D721Med (cell line): ENCODE results near the gene FRY.

Experiments used
- DNase-seq: peaks from one replicate; pipeline ENCODE4 v3.0.0; 2011; ENCODE audit warnings: low spot score; ENCODE audit not compliant: insufficient read length
- FAIRE-seq: peaks from 2 replicates; lab custom pipeline; 2011; peaks lifted over from hg19 to GRCh38; lab: Jason Lieb, UNC
- CTCF ChIP-seq: IDR thresholded peaks from 2 replicates; pipeline ENCODE4 v1.5.1; 2012; ENCODE audit warnings: mild to moderate bottlenecking, control low read depth; ENCODE audit not compliant: insufficient read depth; ENCODE audit errors: missing control alignments

The FRY gene

GRCh38 chr13:32093006-32093405, 61.4 kb downstream of the FRY start:
- TF ChIP-seq CTCF: no peak
- no peak for FAIRE-seq
- no peak for DNase-seq

DNA sequence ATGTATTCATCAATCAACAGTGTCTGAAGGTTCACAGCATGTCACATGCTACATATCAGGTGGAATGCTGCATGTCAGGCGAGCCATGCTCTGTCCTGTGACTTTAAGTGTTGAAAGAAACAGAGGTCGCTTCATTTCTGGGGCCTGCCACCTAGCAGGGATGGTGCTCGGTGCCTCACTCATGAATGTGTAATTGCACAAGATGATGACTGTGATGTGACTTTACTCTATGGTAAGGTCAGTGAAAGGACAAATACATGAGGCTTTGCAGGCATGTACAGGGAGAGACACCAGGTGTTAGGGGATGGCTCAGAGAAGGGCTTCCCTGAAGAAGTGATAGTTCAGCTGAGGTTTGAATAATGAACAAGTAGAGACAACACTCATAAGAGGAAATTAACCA, 66.7 kb downstream of the FRY start:
- TF ChIP-seq CTCF: no peak
- FAIRE-seq (no peak), DNase-seq (no peak)

- DNase-seq: no peak
- TF ChIP-seq CTCF: no peak
- FAIRE-seq: no peak
Observed at GRCh38 chr13:32105653-32106313, 74.2 kb downstream of the FRY start.

GRCh38 chr13:32107474-32107873, 75.9 kb downstream of the FRY start:
- FAIRE-seq: no peak
- no peak for DNase-seq
- TF ChIP-seq CTCF: no peak

DNA sequence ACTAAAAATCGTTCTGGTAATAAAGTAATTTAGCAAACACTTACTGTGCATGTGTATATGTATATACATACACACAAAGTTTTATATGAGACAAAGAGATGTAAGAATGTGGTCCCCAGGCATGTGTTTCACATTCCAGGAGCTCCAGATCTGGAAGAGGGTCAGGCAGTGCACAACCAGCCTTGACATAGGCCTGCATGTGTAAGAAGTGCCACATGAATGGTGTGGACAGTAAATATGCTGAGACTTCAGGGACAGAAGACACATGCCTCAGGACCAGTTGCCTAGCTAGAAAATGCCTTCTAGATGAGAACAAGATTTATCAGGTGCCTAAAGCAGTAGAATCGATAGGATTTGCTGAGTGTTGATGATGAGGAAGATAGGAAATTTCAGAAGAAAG, 76.4 kb downstream of the FRY start:
- DNase-seq (no peak), FAIRE-seq (no peak)
- no peak for TF ChIP-seq CTCF

DNA sequence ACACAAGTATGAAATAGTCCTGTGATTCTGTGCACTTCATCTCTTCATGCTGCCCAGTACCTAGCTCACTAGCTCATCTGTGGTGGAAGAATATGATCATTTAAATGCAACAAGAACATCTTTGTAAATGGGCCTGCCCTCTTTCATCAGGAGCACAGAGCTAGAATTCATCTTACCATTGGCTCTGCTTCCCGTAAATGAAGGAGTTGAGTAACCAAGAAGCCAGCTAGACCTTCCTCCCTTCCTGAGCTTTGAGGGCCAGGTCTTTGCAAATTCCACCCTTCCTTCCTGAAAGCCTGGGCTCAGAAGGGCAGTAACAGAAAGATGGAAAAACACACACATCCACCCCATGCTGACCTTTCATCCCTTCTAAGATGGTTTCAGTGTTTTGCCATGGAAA, 82.0 kb downstream of the FRY start:
- no peak for DNase-seq
- no peak for FAIRE-seq
- no peak for TF ChIP-seq CTCF

GRCh38 chr13:32114284-32114950, 82.8 kb downstream of the FRY start:
- no peak for TF ChIP-seq CTCF
- no peak for DNase-seq
- FAIRE-seq: no peak
